Body of pancreas (tissue), 4 donors: ENCODE measurements around the gene MBP.

Source experiments
- POLR2A ChIP-seq, 3 donors: fragments of 450-650 bp; IDR thresholded peaks; one replicate each; pipeline ENCODE4 v1.6.1; 2016; ENCODE audit warnings: antibody characterized with exemption in 3 of 3, mild to moderate bottlenecking in 2 of 3
- TF ChIP-seq, protein P1 (sequence below), 7 experiments: fragments of 450-650 bp in 4 of 7; fragments of 200-600 bp in 3 of 7; sonication (generic) in 3 of 7; IDR thresholded peaks; one replicate each; pipeline ENCODE4 v1.5.1; 2016 to 2019; ENCODE audit warnings: antibody characterized with exemption in 7 of 7

DNA sequence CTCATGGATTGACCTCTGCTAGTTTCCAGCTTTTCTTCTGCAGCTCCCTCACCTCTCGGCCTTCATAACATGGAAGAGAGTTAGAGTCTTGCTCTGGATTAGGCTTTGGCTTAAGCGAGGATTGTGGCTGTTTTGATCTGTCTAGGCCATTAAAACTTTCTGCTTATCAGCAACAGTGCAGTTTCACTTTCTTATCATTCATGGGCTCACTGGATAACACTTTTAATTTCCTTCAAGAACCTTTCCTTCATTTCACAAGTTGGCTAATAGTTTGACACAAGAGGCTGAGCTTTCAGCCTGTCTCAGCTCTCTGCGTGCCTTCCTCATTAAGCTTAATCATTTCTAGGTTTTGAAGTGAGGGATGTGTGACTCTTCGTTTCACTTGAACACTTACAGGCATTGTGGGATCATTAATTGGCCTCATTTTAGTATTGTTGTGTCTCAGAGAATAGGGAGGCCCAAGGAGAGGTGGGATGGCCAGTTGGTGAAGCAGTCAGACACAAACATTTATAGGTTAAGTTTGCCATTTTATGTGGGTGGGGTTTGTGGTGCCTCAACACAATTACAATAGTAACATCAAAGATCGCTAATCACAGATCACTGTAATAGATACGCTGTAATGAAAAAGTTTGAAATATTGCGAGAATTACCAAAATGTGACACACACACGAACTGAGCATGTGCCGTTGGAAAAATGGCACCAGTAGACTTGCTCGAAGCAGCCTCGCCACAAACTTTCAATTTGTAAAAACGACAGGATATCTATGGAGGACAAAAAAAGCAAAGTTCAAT, 180.9 kb downstream of the MBP start:
- TF ChIP-seq, protein P1, sequence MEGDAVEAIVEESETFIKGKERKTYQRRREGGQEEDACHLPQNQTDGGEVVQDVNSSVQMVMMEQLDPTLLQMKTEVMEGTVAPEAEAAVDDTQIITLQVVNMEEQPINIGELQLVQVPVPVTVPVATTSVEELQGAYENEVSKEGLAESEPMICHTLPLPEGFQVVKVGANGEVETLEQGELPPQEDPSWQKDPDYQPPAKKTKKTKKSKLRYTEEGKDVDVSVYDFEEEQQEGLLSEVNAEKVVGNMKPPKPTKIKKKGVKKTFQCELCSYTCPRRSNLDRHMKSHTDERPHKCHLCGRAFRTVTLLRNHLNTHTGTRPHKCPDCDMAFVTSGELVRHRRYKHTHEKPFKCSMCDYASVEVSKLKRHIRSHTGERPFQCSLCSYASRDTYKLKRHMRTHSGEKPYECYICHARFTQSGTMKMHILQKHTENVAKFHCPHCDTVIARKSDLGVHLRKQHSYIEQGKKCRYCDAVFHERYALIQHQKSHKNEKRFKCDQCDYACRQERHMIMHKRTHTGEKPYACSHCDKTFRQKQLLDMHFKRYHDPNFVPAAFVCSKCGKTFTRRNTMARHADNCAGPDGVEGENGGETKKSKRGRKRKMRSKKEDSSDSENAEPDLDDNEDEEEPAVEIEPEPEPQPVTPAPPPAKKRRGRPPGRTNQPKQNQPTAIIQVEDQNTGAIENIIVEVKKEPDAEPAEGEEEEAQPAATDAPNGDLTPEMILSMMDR (IDR thresholded peaks at IDR 0.05), result no peak
- no peak for TF ChIP-seq POLR2A (IDR thresholded peaks at IDR 0.05)
